Large intestine (tissue), 3 donors: Measurements from ENCODE around the gene GRIA3. TPM values are rescaled to one million over a fixed set of nuclear protein-coding genes. Genes with fewer than 3 reads are reported as not detected.

Experiments
- DNase-seq, 2 donors: peaks; one replicate each; pipeline versions ENCODE4 v3.0.0 to v3.0.0-alpha.2; 2013
- H3K27ac ChIP-seq: one replicate; pipeline ENCODE4 v1.5.1; 2013; ENCODE audit warnings: low read length
- H3K27me3 ChIP-seq: 2 replicates; pipeline ENCODE4 v1.6.1; 2013; ENCODE audit warnings: low read length; ENCODE audit not compliant: control insufficient read depth, insufficient read depth
- H3K36me3 ChIP-seq: 2 replicates; pipeline ENCODE4 v1.6.1; 2013; ENCODE audit warnings: low read length; ENCODE audit not compliant: control insufficient read depth, insufficient read depth
- H3K4me1 ChIP-seq: one replicate; pipeline ENCODE4 v1.6.1; 2013; ENCODE audit warnings: low read length; ENCODE audit not compliant: control insufficient read depth, insufficient read depth
- H3K4me3 ChIP-seq: one replicate; pipeline ENCODE4 v1.5.1; 2013; ENCODE audit warnings: low read length
- H3K9me3 ChIP-seq: one replicate; pipeline ENCODE4 v1.6.1; 2013; ENCODE audit warnings: mild to moderate bottlenecking, low read depth, low read length, moderate library complexity; ENCODE audit not compliant: control insufficient read depth
- WGBS: methylation state at CpG from one replicate; pipeline ENCODE4 v1.1.5; 2013; ENCODE audit warnings: low lambda C conversion rate; ENCODE audit not compliant: insufficient coverage; 5-methylcytosine and 5-hydroxymethylcytosine counted together
- polyA plus RNA-seq: library from polyadenylated mRNA; unstranded; fragments of 120-200 nt; gene quantifications from one replicate; pipeline ENCODE4 v1.2.1, GENCODE V29; 2013

Gene GRIA3
- polyA plus RNA-seq, 1 donor, result 0.43 TPM

- Histone ChIP-seq H3K36me3 (no peaks in the 10 kb centered on the region), H3K27me3 (no peaks in the 10 kb centered on the region), H3K4me3 (no peak overlapping the region), H3K27ac (no peak overlapping the region), H3K4me1 (peaks cover 3% of the 10 kb centered on the region), H3K9me3 (no peaks in the 10 kb centered on the region)
- no CpG with 5 or more reads among the region's 7 CpGs for WGBS
- no peak for DNase-seq
Observed at GRCh38 chrX:123170546-123170945, 13.5 kb upstream of the GRIA3 start.

DNA sequence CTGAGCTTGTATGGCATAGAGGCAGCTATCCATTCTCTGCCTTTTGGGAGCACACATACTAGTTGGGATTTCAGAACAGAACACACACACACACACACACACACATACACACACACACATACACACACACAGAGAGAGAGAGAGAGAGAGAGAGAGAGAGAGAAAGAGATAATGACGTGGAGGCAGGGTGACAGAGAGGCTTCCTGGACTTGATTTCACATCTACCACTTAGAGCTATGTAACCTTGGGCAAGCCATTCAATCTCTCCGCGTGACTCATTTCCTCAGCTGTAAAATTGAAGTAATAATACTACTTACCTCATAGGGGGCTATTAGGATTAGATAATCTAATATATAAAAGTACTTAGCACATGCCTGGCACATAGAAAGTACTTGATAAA, 12.3 kb upstream of the GRIA3 start:
- peaks cover 3% of the 10 kb centered on the region for H3K4me1 ChIP-seq
- H3K36me3 ChIP-seq, result no peaks in the 10 kb centered on the region
- H3K4me3 ChIP-seq, result no peak overlapping the region
- WGBS, result no CpG with 5 or more reads among the region's 3 CpGs
- no peak for DNase-seq
- H3K9me3 ChIP-seq, result no peaks in the 10 kb centered on the region
- H3K27me3 ChIP-seq, result no peaks in the 10 kb centered on the region
- H3K27ac ChIP-seq, result no peak overlapping the region

DNA sequence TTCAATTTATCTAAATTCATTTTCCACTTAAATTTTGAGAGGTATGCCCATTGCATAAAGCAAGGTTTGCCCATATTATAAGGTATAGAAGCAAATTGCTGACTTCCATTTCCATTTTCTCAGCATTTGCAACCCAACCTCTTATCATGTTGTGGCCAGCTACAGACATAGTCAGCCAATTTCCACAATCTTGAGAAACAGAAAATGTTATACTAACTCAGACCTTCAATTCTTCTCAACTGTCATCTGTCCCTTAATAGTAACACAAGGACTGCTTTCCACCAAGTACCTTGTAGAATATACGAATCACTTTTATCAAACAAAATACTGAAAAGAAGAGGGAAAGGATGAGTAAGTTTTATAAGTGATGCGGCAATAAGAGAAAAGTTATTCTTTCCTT, 11.2 kb upstream of the GRIA3 start:
- no peak overlapping the region for H3K27ac ChIP-seq
- no peaks in the 10 kb centered on the region for H3K9me3 ChIP-seq
- no CpG with 5 or more reads among the region's 2 CpGs for WGBS
- H3K4me3 ChIP-seq, result no peak overlapping the region
- no peaks in the 10 kb centered on the region for H3K36me3 ChIP-seq
- H3K27me3 ChIP-seq, result no peaks in the 10 kb centered on the region
- no peak for DNase-seq
- H3K4me1 ChIP-seq, result peaks cover 3% of the 10 kb centered on the region

GRCh38 chrX:123173833-123174232, 10.2 kb upstream of the GRIA3 start:
- peaks cover 2% of the 10 kb centered on the region for H3K4me1 ChIP-seq
- no peaks in the 10 kb centered on the region for H3K27me3 ChIP-seq
- peak; percentile 22 to 29 for DNase-seq
- H3K9me3 ChIP-seq, result no peaks in the 10 kb centered on the region
- H3K27ac ChIP-seq, result no peak overlapping the region
- WGBS, result no CpG with 5 or more reads among the region's 1 CpG
- no peaks in the 10 kb centered on the region for H3K36me3 ChIP-seq
- no peak overlapping the region for H3K4me3 ChIP-seq

DNA sequence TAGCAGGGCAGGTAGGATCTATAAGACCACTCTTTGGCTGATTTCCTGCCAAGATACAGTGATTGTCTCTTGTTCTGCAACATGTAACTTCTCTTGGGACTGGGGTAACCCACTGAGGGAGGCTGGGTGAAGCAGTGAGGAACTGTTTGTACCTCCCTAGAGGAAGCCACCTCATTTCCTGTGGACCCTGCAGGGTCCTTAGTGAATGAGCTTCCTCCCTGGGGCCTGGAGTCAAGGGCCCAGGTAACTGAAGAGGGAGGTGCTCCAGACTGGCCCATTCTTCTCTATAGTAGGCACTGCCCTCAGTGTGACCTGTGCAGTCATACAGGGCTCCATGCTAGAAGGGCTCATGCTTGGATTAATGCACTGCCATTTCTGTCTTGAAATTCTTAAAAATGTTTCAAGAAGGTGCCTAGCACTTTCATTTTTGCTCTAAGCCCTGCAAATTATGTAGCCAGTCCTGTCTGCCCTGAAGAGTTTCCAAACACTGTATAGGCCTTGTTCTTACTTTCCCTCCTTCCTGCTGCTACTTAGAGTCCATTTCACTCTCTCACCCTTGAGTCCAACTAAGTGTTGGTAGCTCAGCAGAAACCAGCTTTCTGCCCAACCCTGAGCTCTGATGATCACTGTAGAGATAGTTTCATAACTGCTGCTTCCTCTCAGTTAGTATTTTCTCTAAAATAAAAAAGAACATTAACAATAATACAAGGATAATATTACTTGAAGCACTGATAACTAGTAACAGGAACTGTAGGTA, 8.5 kb upstream of the GRIA3 start:
- Histone ChIP-seq H3K27me3 (no peaks in the 10 kb centered on the region), H3K27ac (no peak overlapping the region), H3K4me1 (no peaks in the 10 kb centered on the region), H3K36me3 (no peaks in the 10 kb centered on the region), H3K9me3 (no peaks in the 10 kb centered on the region), H3K4me3 (no peak overlapping the region)
- no peak for DNase-seq

DNA sequence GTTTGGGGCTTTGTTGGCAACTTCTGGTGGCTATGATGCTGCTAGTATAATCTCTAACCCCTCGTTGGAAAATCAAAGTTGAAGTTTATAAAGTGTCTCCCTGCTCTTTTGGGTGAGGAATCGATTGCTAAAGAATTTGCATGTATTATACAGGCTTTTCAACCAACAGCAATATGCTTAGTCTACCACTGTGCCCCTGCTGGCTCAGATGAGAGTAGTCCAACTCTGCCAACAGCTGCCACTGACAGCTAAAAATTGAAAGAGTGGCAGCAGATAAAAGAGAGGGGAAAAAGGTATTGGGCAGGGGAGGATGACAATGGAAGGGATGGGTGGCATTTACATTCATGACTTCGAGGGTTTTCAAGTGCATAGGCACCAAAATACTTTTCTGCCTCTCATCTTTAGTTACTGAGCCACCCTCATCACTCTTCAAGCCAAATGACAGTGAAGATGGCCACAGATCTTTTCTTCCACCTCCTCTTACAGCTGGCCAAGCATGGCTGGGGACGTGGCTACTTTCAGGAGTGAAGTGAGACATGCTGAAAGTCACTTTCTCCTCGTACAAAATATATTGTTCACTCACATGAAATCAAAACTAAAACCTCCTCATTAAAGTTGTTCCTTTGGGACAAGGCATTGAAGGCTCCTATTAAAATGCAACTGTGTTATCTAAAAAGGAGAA, 2.7 kb upstream of the GRIA3 start:
- no peaks in the 10 kb centered on the region for H3K36me3 ChIP-seq
- no peak overlapping the region for H3K4me3 ChIP-seq
- H3K27me3 ChIP-seq, result peaks cover 34% of the 10 kb centered on the region
- H3K9me3 ChIP-seq, result no peaks in the 10 kb centered on the region
- no peaks in the 10 kb centered on the region for H3K4me1 ChIP-seq
- no CpG with 5 or more reads among the region's 5 CpGs for WGBS
- H3K27ac ChIP-seq, result no peak overlapping the region
- no peak for DNase-seq

DNA sequence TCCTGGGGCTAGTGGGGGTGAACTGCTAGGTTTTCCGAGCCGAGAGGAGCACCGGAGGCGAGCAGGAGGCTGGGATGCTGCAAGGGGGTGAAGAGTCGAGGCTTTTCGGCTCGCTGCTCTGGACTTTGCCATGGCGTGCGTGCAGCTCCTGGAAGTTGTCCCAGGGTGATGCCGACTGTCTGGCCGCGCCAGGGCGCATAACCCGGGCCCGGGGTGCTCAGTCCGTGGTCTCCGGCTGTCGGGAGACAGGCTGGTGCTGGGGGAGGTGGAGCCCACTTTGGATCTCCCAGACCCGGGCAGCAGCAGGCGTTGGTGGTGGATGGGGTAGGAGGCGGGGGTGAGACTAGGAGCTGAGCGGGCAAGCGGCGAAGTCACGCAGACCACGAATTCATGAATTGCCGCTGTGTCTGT, 793 bp downstream of the GRIA3 start:
- H3K27ac ChIP-seq, result no peak overlapping the region
- DNase-seq, result no peak
- no CpG with 5 or more reads among the region's 27 CpGs for WGBS
- no peaks in the 10 kb centered on the region for H3K9me3 ChIP-seq
- H3K4me3 ChIP-seq, result peak overlapping the region; percentile 23
- no peaks in the 10 kb centered on the region for H3K36me3 ChIP-seq
- H3K4me1 ChIP-seq, result no peaks in the 10 kb centered on the region
- H3K27me3 ChIP-seq, result peaks cover 34% of the 10 kb centered on the region

- no CpG with 5 or more reads among the region's 9 CpGs for WGBS
- no peaks in the 10 kb centered on the region for H3K9me3 ChIP-seq
- H3K4me3 ChIP-seq, result no peak overlapping the region
- peaks cover 34% of the 10 kb centered on the region for H3K27me3 ChIP-seq
- no peak for DNase-seq
- H3K36me3 ChIP-seq, result no peaks in the 10 kb centered on the region
- no peaks in the 10 kb centered on the region for H3K4me1 ChIP-seq
- H3K27ac ChIP-seq, result no peak overlapping the region
Observed at GRCh38 chrX:123185721-123186120, 1.6 kb downstream of the GRIA3 start.

DNA sequence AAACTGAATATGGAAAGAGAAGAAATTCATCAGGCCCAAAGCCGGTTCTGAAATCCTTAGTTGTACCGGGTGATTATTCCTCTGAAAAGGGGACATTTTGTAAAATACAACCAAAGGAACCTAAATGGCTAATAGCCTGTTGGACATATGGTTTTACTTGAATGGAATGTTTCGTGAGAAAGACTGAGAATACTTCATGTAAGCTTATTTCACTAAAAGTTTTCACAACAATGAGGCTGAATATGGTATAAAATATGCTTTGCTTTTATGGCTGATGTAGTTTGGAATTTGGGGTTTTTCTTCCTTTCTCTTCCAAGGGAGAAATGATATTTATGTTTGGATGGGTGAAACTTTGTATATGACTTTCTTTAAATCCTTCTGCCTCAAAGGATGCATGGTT, 2.7 kb downstream of the GRIA3 start:
- no peak overlapping the region for H3K27ac ChIP-seq
- 100% methylated on average over 1 of the region's 3 CpGs for whole genome bisulfite sequencing
- DNase-seq, result no peak
- peaks cover 34% of the 10 kb centered on the region for H3K27me3 ChIP-seq
- H3K9me3 ChIP-seq, result no peaks in the 10 kb centered on the region
- no peaks in the 10 kb centered on the region for H3K4me1 ChIP-seq
- no peak overlapping the region for H3K4me3 ChIP-seq
- H3K36me3 ChIP-seq, result no peaks in the 10 kb centered on the region

DNA sequence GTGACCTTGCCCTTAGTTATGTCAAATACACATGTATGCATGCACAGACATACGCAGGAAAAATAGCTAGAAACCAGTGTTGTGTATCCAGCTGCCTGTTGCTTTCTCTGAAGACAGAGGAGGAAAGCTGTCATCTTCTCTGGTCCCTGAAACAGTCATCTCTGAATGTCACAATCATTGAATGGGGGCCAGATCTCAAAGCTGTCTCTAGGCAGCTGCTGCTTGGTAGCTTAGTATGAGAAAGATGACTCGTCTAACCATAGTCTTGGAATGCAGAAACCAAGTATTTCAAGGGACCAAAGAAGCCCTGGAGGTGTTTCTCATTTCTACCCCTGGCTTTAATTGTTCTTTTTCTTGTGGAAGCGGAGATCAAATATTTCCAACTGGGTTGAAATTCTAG, 4.0 kb downstream of the GRIA3 start:
- no peak for DNase-seq
- Histone ChIP-seq H3K27me3 (peaks cover 29% of the 10 kb centered on the region), H3K36me3 (no peaks in the 10 kb centered on the region), H3K9me3 (no peaks in the 10 kb centered on the region), H3K4me1 (no peaks in the 10 kb centered on the region), H3K27ac (no peak overlapping the region), H3K4me3 (no peak overlapping the region)
- no CpG with 5 or more reads among the region's 3 CpGs for WGBS

DNA sequence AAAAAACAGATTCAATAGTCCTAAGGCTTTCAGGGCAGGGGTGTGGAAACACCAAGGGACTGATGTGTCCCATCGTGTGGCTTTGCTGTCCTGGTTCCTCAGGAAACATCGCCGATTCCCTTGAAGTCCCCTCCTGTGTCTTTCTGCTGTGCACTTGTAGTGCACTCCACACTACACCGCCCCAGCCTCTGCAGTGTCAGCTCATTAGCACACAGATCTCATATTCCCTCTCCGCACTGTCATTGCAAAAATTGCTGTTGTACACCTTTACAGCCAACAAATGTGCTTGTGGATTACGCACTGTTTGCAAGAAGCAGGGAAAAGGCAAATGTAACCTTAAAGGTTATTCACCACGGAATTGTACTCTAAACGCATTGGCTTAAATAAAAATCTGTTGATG, 5.3 kb downstream of the GRIA3 start:
- no CpG with 5 or more reads among the region's 8 CpGs for WGBS
- H3K9me3 ChIP-seq, result no peaks in the 10 kb centered on the region
- H3K4me1 ChIP-seq, result no peaks in the 10 kb centered on the region
- no peaks in the 10 kb centered on the region for H3K36me3 ChIP-seq
- H3K4me3 ChIP-seq, result no peak overlapping the region
- no peak overlapping the region for H3K27ac ChIP-seq
- peaks cover 16% of the 10 kb centered on the region for H3K27me3 ChIP-seq
- DNase-seq, result no peak
